Adrenal gland (tissue), 5 donors: ENCODE data around the gene SLC44A5.

Source experiments
- POLR2A ChIP-seq, 2 donors: fragments of 450-650 bp; IDR thresholded peaks; one replicate each; pipeline ENCODE4 v1.6.1; 2017; ENCODE audit warnings: antibody characterized with exemption in 2 of 2, mild to moderate bottlenecking in 2 of 2, moderate library complexity in 1 of 2
- TF ChIP-seq, protein P1 (sequence below), 6 experiments: fragments of 450-650 bp in 4 of 6; fragments of 200-600 bp in 2 of 6; sonication (generic) in 1 of 6; IDR thresholded peaks; 1 replicate in 5 of 6; 2 replicates in 1 of 6; pipeline versions ENCODE4 v1.5.1 to v1.8.0; 2016 to 2021; ENCODE audit warnings: antibody characterized with exemption in 6 of 6, mild to moderate bottlenecking in 2 of 6, moderate library complexity in 1 of 6
- donor health status: DM: no; HTN: no; CAD: no.

DNA sequence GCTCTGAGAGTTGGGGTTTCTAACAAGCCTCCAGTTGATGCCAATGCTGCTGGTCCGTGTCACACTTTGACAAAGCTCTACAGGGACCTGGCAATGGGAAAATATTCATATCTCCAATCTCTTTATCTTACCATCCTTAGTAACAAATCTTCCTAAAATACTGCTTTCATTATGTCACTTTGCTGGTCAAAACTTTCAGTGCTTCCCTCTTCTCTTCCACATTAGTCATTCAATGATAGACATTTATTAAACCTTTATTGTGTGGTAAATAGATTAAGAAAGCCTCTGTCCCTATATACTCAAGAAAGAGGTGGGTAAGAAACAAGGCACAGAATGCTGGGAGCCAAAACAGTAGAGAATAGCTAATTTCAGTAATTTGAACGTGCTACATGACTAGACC lies 79.3 kb downstream of the SLC44A5 start:
- TF ChIP-seq, protein P1, sequence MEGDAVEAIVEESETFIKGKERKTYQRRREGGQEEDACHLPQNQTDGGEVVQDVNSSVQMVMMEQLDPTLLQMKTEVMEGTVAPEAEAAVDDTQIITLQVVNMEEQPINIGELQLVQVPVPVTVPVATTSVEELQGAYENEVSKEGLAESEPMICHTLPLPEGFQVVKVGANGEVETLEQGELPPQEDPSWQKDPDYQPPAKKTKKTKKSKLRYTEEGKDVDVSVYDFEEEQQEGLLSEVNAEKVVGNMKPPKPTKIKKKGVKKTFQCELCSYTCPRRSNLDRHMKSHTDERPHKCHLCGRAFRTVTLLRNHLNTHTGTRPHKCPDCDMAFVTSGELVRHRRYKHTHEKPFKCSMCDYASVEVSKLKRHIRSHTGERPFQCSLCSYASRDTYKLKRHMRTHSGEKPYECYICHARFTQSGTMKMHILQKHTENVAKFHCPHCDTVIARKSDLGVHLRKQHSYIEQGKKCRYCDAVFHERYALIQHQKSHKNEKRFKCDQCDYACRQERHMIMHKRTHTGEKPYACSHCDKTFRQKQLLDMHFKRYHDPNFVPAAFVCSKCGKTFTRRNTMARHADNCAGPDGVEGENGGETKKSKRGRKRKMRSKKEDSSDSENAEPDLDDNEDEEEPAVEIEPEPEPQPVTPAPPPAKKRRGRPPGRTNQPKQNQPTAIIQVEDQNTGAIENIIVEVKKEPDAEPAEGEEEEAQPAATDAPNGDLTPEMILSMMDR (IDR thresholded peaks at IDR 0.05), result no peak
- no peak for TF ChIP-seq POLR2A (IDR thresholded peaks at IDR 0.05)
